SK-N-SH (cell line): ENCODE data around the gene HEPN1.

Experiments used
- EZH2phosphoT487 ChIP-seq: fragments of 200-600 bp; sonication (generic); IDR thresholded peaks from 2 replicates; pipeline ENCODE4 v1.6.1; 2017; ENCODE audit warnings: low read depth, mixed run types, mild to moderate bottlenecking, antibody characterized with exemption, moderate library complexity, borderline replicate concordance
- FOSL2 ChIP-seq: IDR thresholded peaks from 2 replicates; pipeline ENCODE4 v1.4.0; 2012; ENCODE audit warnings: low read depth, mild to moderate bottlenecking, moderate library complexity, borderline replicate concordance
- MXI1 ChIP-seq: IDR thresholded peaks from 2 replicates; pipeline ENCODE4 v1.6.1; 2012; ENCODE audit warnings: mild to moderate bottlenecking, low read depth, low read length, improper control_type of control experiment
- NFIC ChIP-seq: IDR thresholded peaks from 2 replicates; pipeline ENCODE4 v1.4.0; 2012; ENCODE audit warnings: borderline replicate concordance
- POLR2AphosphoS5 ChIP-seq: IDR thresholded peaks from 2 replicates; pipeline ENCODE4 v1.6.1; 2012; ENCODE audit warnings: low read depth, low read length
- RCOR1 ChIP-seq: fragments of 150-350 bp; IDR thresholded peaks from 2 replicates; pipeline ENCODE4 v1.6.1; 2017; ENCODE audit warnings: antibody characterized with exemption, low read length
- RFX5 ChIP-seq: IDR thresholded peaks from 2 replicates; pipeline ENCODE4 v1.6.1; 2012; ENCODE audit warnings: mild to moderate bottlenecking, improper control_type of control experiment, low read length
- SIN3A ChIP-seq: IDR thresholded peaks from 2 replicates; pipeline ENCODE4 v1.6.1; 2012; ENCODE audit warnings: low read depth, mild to moderate bottlenecking, low read length, moderate library complexity, borderline replicate concordance
- SMC3 ChIP-seq: IDR thresholded peaks from 2 replicates; pipeline ENCODE4 v1.6.1; 2012; ENCODE audit warnings: low read depth, low read length, improper control_type of control experiment
- TF ChIP-seq, protein P1 (sequence below): fragments of 200-600 bp; sonication (generic); IDR thresholded peaks from 2 replicates; pipeline ENCODE4 v1.6.1; 2017; ENCODE audit warnings: antibody characterized with exemption, mild to moderate bottlenecking, moderate library complexity
- TF ChIP-seq, protein P2 (sequence below): IDR thresholded peaks from 2 replicates; pipeline ENCODE4 v1.4.0; 2012; ENCODE audit warnings: low read depth

DNA sequence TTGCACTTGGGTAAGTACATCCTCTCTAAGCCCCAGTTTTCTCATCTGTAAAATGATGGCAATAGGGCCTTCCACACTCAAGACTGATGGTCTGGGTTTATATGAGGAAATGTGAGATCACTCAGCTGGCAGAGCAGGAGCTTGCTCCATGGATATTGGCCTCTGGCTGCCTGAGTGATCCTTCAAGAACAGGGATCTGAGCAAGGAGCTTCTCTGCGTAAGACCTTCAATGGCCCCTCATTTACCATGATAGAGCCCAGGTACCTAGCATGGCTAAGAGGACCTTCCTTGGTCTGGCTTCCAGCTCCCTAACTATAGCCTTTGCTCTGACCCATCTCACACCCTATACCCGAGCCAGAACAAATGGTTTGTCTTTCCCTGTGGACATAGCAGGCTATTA, 26.9 kb upstream of the HEPN1 start:
- TF ChIP-seq, protein P1, sequence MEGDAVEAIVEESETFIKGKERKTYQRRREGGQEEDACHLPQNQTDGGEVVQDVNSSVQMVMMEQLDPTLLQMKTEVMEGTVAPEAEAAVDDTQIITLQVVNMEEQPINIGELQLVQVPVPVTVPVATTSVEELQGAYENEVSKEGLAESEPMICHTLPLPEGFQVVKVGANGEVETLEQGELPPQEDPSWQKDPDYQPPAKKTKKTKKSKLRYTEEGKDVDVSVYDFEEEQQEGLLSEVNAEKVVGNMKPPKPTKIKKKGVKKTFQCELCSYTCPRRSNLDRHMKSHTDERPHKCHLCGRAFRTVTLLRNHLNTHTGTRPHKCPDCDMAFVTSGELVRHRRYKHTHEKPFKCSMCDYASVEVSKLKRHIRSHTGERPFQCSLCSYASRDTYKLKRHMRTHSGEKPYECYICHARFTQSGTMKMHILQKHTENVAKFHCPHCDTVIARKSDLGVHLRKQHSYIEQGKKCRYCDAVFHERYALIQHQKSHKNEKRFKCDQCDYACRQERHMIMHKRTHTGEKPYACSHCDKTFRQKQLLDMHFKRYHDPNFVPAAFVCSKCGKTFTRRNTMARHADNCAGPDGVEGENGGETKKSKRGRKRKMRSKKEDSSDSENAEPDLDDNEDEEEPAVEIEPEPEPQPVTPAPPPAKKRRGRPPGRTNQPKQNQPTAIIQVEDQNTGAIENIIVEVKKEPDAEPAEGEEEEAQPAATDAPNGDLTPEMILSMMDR: no peak
- no peak for TF ChIP-seq RCOR1
- TF ChIP-seq RFX5: no peak
- no peak for TF ChIP-seq POLR2AphosphoS5
- TF ChIP-seq SMC3: no peak
- TF ChIP-seq, protein P2, sequence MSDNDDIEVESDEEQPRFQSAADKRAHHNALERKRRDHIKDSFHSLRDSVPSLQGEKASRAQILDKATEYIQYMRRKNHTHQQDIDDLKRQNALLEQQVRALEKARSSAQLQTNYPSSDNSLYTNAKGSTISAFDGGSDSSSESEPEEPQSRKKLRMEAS: no peak
- TF ChIP-seq SIN3A: no peak
- TF ChIP-seq EZH2phosphoT487: no peak
- no peak for TF ChIP-seq NFIC
- no peak for TF ChIP-seq FOSL2
- TF ChIP-seq MXI1: no peak
